ENCODE data around the gene WDR38.
"Not testable (repeated sequence)": the region's sequence is repeated elsewhere in the genome, so short reads cannot be mapped to it uniquely, and the experiment has no call there.

The WDR38 gene

GRCh38 chr9:124834591-124834990, 18.7 kb upstream of the WDR38 start:
- no peak for DNase-seq (ENCODE audit: low read depth in 2 of 2)

GRCh38 chr9:124835026-124835557, 18.2 kb upstream of the WDR38 start:
- DNase-seq (ENCODE audit: low read depth in 2 of 2), result no peak

GRCh38 chr9:124838132-124838531, 15.1 kb upstream of the WDR38 start:
- not testable (repeated sequence) for DNase-seq (ENCODE audit: low read depth in 2 of 2)

GRCh38 chr9:124838567-124839275, 14.5 kb upstream of the WDR38 start:
- not testable (repeated sequence) for DNase-seq (ENCODE audit: low read depth in 2 of 2)

- no peak for DNase-seq (ENCODE audit: low read depth in 2 of 2)
These were observed 13.5 kb upstream of the WDR38 start for GRCh38 chr9:124839612-124840299.

- DNase-seq (ENCODE audit: low read depth in 2 of 2), result no peak
These were observed 12.9 kb upstream of the WDR38 start for GRCh38 chr9:124840300-124840833.

GRCh38 chr9:124841075-124841821, 12.0 kb upstream of the WDR38 start:
- no peak for DNase-seq (ENCODE audit: low read depth in 2 of 2)

- DNase-seq (ENCODE audit: low read depth in 2 of 2), result no peak
These were observed 9.7 kb upstream of the WDR38 start for GRCh38 chr9:124843456-124844034.

- DNase-seq (ENCODE audit: low read depth in 2 of 2), result no peak
These were observed 9.0 kb upstream of the WDR38 start for GRCh38 chr9:124844291-124844690.

- not testable (repeated sequence) for DNase-seq (ENCODE audit: low read depth in 2 of 2)
These were observed 6.8 kb upstream of the WDR38 start for GRCh38 chr9:124846467-124846866.

GRCh38 chr9:124846969-124847368, 6.3 kb upstream of the WDR38 start:
- no peak for DNase-seq (ENCODE audit: low read depth in 2 of 2)

- DNase-seq (ENCODE audit: low read depth in 2 of 2), result no peak
These were observed 3.5 kb upstream of the WDR38 start for GRCh38 chr9:124849801-124850200.

GRCh38 chr9:124852121-124852828, 985 bp upstream of the WDR38 start:
- no peak for DNase-seq (ENCODE audit: low read depth in 2 of 2)

- no peak for DNase-seq (ENCODE audit: low read depth in 2 of 2)
These were observed 414 bp downstream of the WDR38 start for GRCh38 chr9:124853605-124854143.

GRCh38 chr9:124854161-124854560, 901 bp downstream of the WDR38 start:
- DNase-seq (ENCODE audit: low read depth in 2 of 2), result no peak

- no peak for DNase-seq (ENCODE audit: low read depth in 2 of 2)
These were observed 1.6 kb downstream of the WDR38 start for GRCh38 chr9:124854822-124855221.

- no peak for DNase-seq (ENCODE audit: low read depth in 2 of 2)
These were observed 2.3 kb downstream of the WDR38 start for GRCh38 chr9:124855566-124855943.

GRCh38 chr9:124855944-124856765, 2.9 kb downstream of the WDR38 start:
- DNase-seq (ENCODE audit: low read depth in 2 of 2), result no peak

- no peak for DNase-seq (ENCODE audit: low read depth in 2 of 2)
These were observed 4.4 kb downstream of the WDR38 start for GRCh38 chr9:124857533-124858162.
